Measurements from ENCODE around the gene FAM216A. TPM values are rescaled to one million over a fixed set of nuclear protein-coding genes. Genes with fewer than 3 reads are reported as not detected.

Gene FAM216A
- total RNA-seq, 1 donor from 2014 or later, result 3.1 TPM

- Histone ChIP-seq H3K27ac (no peak overlapping the region), H3K36me3 (peaks cover 6% of the 10 kb centered on the region), H3K9me3 (no peaks in the 10 kb centered on the region), H3K4me1 (no peaks in the 10 kb centered on the region), H3K27me3 (no peaks in the 10 kb centered on the region), H3K4me3 (no peak overlapping the region)
- TF ChIP-seq CTCF (IDR thresholded peaks at IDR 0.05), result no peak
- ATAC-seq, result no peak
- no peak for DNase-seq
- intact Hi-C loops (cut with DNase I), result no loop called here
These were observed 59.7 kb downstream of the FAM216A start for GRCh38 chr12:110528277-110528839.

- H3K4me3 ChIP-seq, result no peak overlapping the region
- no peaks in the 10 kb centered on the region for H3K27me3 ChIP-seq
- ATAC-seq (no peak), DNase-seq (no peak)
- H3K4me1 ChIP-seq, result no peaks in the 10 kb centered on the region
- no peaks in the 10 kb centered on the region for H3K9me3 ChIP-seq
- H3K27ac ChIP-seq, result no peak overlapping the region
- intact Hi-C loops (cut with DNase I), result no loop called here
- no peak for TF ChIP-seq CTCF (IDR thresholded peaks at IDR 0.05)
- peaks cover 11% of the 10 kb centered on the region for H3K36me3 ChIP-seq
These were observed 61.9 kb downstream of the FAM216A start for GRCh38 chr12:110530511-110530910.

GRCh38 chr12:110531741-110532333 is 63.2 kb downstream of the FAM216A start:
- no peak for TF ChIP-seq CTCF (IDR thresholded peaks at IDR 0.05)
- Histone ChIP-seq H3K4me1 (no peaks in the 10 kb centered on the region), H3K27me3 (no peaks in the 10 kb centered on the region), H3K27ac (no peak overlapping the region), H3K36me3 (peaks cover 24% of the 10 kb centered on the region), H3K4me3 (no peak overlapping the region), H3K9me3 (no peaks in the 10 kb centered on the region)
- no peak for ATAC-seq
- intact Hi-C loops (cut with DNase I), result no loop called here
- no peak for DNase-seq

GRCh38 chr12:110532644-110533043 is 64.0 kb downstream of the FAM216A start:
- no peak for ATAC-seq
- Histone ChIP-seq H3K36me3 (peaks cover 32% of the 10 kb centered on the region), H3K27ac (no peak overlapping the region), H3K4me1 (peaks cover under 1% of the 10 kb centered on the region), H3K4me3 (no peak overlapping the region), H3K9me3 (no peaks in the 10 kb centered on the region), H3K27me3 (no peaks in the 10 kb centered on the region)
- intact Hi-C loops (cut with DNase I), result no loop called here
- no peak for DNase-seq
- no peak for TF ChIP-seq CTCF (IDR thresholded peaks at IDR 0.05)

- no peak for TF ChIP-seq CTCF (IDR thresholded peaks at IDR 0.05)
- H3K9me3 ChIP-seq, result no peaks in the 10 kb centered on the region
- H3K27me3 ChIP-seq, result no peaks in the 10 kb centered on the region
- no peak overlapping the region for H3K4me3 ChIP-seq
- DNase-seq (no peak), ATAC-seq (no peak)
- peaks cover 42% of the 10 kb centered on the region for H3K36me3 ChIP-seq
- H3K27ac ChIP-seq, result no peak overlapping the region
- intact Hi-C loops (cut with DNase I), result no loop called here
- peaks cover 5% of the 10 kb centered on the region for H3K4me1 ChIP-seq
These were observed 65.0 kb downstream of the FAM216A start for GRCh38 chr12:110533607-110534006.

All from upper lobe of right lung (tissue), 1 donor.